22Rv1 (cell line): ENCODE results near the gene SLC26A8.

Source experiments
- CTCF ChIP-seq: fragments of 450-650 bp; IDR thresholded peaks from 2 replicates; pipeline ENCODE4 v1.5.1; 2017; ENCODE audit warnings: mild to moderate bottlenecking
- ZFX ChIP-seq: fragments of 450-650 bp; IDR thresholded peaks from 2 replicates; pipeline ENCODE4 v1.6.1; 2017; ENCODE audit warnings: antibody characterized with exemption, borderline replicate concordance

DNA sequence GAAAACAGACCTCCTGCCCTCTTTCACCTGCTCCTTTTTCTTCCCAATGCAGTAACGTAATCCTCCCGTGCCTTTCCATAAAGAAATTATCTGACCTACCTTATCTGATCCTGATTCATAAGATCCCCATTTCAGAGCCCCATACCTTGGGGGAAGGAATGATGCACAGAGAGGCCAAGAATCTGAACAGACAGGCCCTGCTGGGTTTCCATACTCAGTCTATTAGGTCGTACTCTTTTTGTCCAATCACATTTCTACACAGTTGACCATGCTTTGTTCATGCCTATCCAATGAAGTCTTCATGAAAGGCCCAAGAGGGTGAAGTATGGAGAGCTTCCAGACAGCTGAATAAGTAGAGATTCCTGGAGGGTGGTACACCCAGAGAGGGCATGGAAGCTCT is 128.9 kb downstream of the SLC26A8 start:
- TF ChIP-seq CTCF (no peak), ZFX (no peak)
